ENCODE results near the gene ATP5ME.

The ATP5ME gene

GRCh38 chr4:633976-634598 is 40.0 kb downstream of the ATP5ME start:
- Histone ChIP-seq H3K27ac (no peak overlapping the region), H3K4me3 (ENCODE audit: low read depth, low read length) (no peak overlapping the region), H3K79me2 (no peaks in the 10 kb centered on the region), H3K4me1 (no peaks in the 10 kb centered on the region), H3K27me3 (ENCODE audit: control insufficient read depth, insufficient read depth, low read length) (no peaks in the 10 kb centered on the region), H2AFZ (no peak overlapping the region), H3K4me2 (ENCODE audit: low read length) (no peak overlapping the region), H3K9ac (no peak overlapping the region), H3K36me3 (ENCODE audit: control insufficient read depth, insufficient read depth, low read length) (no peaks in the 10 kb centered on the region), H3K9me3 (ENCODE audit: control insufficient read depth, low read length) (no peaks in the 10 kb centered on the region)
- no peak for TF ChIP-seq CTCF (IDR thresholded peaks at IDR 0.05)

GRCh38 chr4:633406-633805 is 40.7 kb downstream of the ATP5ME start:
- H3K9me3 ChIP-seq (ENCODE audit: control insufficient read depth, low read length): no peaks in the 10 kb centered on the region
- H3K4me1 ChIP-seq: no peaks in the 10 kb centered on the region
- H3K9ac ChIP-seq: no peak overlapping the region
- H3K27me3 ChIP-seq (ENCODE audit: control insufficient read depth, insufficient read depth, low read length): no peaks in the 10 kb centered on the region
- H2AFZ ChIP-seq: no peak overlapping the region
- H3K4me3 ChIP-seq (ENCODE audit: low read depth, low read length): no peak overlapping the region
- H3K4me2 ChIP-seq (ENCODE audit: low read length): no peak overlapping the region
- H3K27ac ChIP-seq: no peak overlapping the region
- no peaks in the 10 kb centered on the region for H3K79me2 ChIP-seq
- H3K36me3 ChIP-seq (ENCODE audit: control insufficient read depth, insufficient read depth, low read length): no peaks in the 10 kb centered on the region
- no peak for TF ChIP-seq CTCF (IDR thresholded peaks at IDR 0.05)

GRCh38 chr4:632926-633325 is 41.1 kb downstream of the ATP5ME start:
- Histone ChIP-seq H3K9me3 (ENCODE audit: control insufficient read depth, low read length) (no peaks in the 10 kb centered on the region), H3K27me3 (ENCODE audit: control insufficient read depth, insufficient read depth, low read length) (no peaks in the 10 kb centered on the region), H3K27ac (no peak overlapping the region), H3K4me2 (ENCODE audit: low read length) (no peak overlapping the region), H3K4me3 (ENCODE audit: low read depth, low read length) (no peak overlapping the region), H3K79me2 (no peaks in the 10 kb centered on the region), H2AFZ (no peak overlapping the region), H3K36me3 (ENCODE audit: control insufficient read depth, insufficient read depth, low read length) (no peaks in the 10 kb centered on the region), H3K9ac (no peak overlapping the region), H3K4me1 (no peaks in the 10 kb centered on the region)
- TF ChIP-seq CTCF (IDR thresholded peaks at IDR 0.05): no peak

- Histone ChIP-seq H3K36me3 (ENCODE audit: control insufficient read depth, insufficient read depth, low read length) (no peaks in the 10 kb centered on the region), H3K27ac (no peak overlapping the region), H2AFZ (no peak overlapping the region), H3K9me3 (ENCODE audit: control insufficient read depth, low read length) (no peaks in the 10 kb centered on the region), H3K4me2 (ENCODE audit: low read length) (no peak overlapping the region), H3K79me2 (no peaks in the 10 kb centered on the region), H3K27me3 (ENCODE audit: control insufficient read depth, insufficient read depth, low read length) (no peaks in the 10 kb centered on the region), H3K4me3 (ENCODE audit: low read depth, low read length) (no peak overlapping the region), H3K9ac (no peak overlapping the region), H3K4me1 (no peaks in the 10 kb centered on the region)
- TF ChIP-seq CTCF (IDR thresholded peaks at IDR 0.05): no peak
Measured at GRCh38 chr4:632196-632790, 41.8 kb downstream of the ATP5ME start.

- TF ChIP-seq CTCF (IDR thresholded peaks at IDR 0.05): no peak
- H2AFZ ChIP-seq: no peak overlapping the region
- H3K9ac ChIP-seq: no peak overlapping the region
- H3K4me3 ChIP-seq (ENCODE audit: low read depth, low read length): no peak overlapping the region
- H3K4me1 ChIP-seq: no peaks in the 10 kb centered on the region
- no peak overlapping the region for H3K27ac ChIP-seq
- H3K4me2 ChIP-seq (ENCODE audit: low read length): no peak overlapping the region
- no peaks in the 10 kb centered on the region for H3K27me3 ChIP-seq (ENCODE audit: control insufficient read depth, insufficient read depth, low read length)
- H3K9me3 ChIP-seq (ENCODE audit: control insufficient read depth, low read length): no peaks in the 10 kb centered on the region
- H3K79me2 ChIP-seq: no peaks in the 10 kb centered on the region
- H3K36me3 ChIP-seq (ENCODE audit: control insufficient read depth, insufficient read depth, low read length): no peaks in the 10 kb centered on the region
Measured at GRCh38 chr4:630656-631055, 43.4 kb downstream of the ATP5ME start.

All from parathyroid adenoma (tissue), 2 donors.